HG02852 (cell line): ENCODE data around the gene ALOX15B.
"Not testable (repeated sequence)": the region's sequence is repeated elsewhere in the genome, so short reads cannot be mapped to it uniquely, and the experiment has no call there.

Experiments
- ATAC-seq: cut with Tn5 transposase; IDR thresholded peaks from one replicate; pipeline ENCODE4 v1.9.1; 2021; ENCODE audit warnings: mild to moderate bottlenecking, moderate library complexity; ENCODE audit not compliant: unreplicated experiment

Gene ALOX15B

DNA sequence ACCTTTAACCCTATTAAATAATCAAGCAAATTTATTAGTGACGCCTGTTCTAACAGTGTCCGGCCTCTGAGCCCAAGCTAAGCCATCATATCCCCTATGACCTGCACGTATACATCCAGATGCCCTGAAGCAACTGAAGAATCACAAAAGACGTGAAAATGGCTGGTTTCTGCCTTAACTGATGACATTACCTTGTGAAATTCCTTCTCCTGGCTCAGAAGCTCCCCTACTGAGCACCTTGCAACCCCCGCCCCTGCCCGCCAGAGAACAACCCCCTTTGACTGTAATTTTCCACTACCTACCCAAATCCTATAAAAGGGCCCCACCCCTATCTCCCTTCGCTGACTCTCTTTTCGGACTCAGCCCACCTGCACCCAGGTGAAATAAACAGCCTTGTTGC is 23.0 kb downstream of the ALOX15B start:
- not testable (repeated sequence) for ATAC-seq

DNA sequence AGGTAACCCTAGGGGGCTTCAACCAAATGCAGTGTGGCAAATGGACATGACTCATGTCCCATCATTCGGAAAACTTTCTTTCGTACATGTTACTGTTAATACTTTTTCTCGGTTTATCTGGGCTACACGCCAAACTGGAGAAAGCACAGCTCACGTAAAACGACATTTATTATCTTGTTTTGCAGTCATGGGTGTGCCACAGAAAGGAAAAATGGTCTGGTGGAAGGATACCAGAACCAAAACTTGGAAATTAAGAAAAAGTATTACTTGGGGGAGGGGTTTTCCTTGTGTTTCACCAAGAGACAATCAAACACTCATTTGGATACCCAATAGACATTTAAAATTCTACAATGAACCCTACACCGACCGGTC is 23.6 kb downstream of the ALOX15B start:
- ATAC-seq: no peak

DNA sequence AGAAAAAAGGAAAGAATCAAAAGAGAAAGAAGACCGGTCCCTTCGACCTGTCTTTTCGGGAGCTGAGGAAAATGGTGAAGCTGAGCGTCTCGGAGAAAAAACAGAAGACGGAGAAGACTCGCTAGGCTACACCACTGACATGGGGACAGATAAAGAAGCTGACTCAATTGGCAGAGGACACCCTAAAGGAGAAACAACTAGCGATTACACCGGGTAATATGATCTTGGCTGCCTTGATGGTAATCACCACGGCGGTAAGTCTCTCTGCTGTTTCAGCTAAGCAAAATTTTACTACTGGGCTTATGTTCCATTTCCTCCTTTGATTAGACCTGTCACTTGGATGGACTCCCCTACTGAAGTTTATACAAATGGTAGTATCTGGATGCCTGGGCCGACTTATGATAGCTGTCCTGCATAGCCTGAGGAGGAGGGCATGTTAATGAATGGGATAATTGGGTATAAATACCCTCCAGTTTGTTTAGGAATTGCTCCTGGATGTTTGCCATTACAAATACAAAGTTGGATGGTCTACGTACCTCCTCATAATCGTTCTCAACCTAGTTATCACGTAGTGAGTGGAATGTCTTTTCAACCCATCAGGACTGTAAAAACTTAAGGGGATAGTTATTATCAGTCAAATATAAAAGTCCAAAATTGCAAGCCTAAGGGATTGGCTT is 24.1 kb downstream of the ALOX15B start:
- no peak for ATAC-seq

DNA sequence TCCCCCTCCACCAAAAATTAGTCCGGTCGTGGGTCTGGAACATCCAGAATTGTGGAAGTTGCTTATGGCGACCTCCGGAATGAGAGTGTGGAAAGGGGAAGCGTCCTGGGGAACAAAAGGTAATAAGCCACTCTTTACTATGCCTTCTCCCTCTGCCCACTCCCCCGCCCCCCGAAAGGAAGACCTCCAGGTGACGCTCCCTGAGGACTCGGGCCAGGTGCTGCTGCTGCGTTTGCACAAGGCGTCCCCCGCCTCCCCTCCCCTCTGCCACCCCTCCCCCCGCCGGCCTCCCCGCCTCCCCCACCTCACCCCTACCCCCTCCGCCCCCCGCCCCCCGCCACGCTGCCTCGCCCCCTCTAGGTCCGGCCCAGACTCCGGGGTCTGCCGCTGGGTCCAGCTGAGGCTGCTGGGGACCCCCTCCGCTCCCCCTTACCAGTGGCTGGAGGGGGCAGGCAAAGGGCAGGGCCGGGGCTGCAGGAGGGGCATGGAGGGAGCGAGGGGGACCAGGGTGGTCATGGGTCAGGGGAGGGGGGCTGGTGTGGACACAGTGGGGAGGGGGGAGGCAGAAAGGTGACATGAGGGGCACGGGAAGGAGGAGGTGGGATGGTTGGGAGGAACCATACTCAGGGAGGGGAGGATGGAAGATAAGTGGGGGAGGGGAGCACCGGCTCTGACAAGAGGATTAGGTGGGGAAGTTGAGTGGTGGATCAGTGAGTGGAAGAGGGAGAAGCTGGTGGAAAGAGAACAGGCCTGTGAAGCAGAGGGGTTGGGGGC is 25.1 kb downstream of the ALOX15B start:
- ATAC-seq: no peak

DNA sequence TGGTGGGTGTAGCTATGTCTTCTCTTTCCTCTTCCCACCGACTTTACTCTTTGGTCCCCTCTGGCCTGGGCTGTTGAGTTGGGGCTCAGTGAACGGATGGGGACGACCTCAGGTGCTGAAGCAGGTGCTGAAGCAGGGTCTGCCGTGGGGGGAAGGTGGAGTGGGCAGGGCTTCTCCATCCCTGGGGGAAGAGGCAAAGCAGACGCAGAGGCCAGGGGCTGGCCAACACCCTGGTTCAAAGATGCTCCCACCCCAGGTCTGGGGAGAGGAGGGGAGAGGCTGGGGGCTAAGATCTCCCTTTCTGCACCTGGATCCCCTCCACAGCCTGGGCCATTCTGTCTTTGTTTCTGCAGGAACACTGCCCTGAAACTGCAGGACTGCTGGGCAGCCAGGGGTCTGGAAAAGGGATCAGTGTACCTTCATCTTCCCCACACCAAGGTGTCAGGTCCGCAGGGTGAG is 25.7 kb downstream of the ALOX15B start:
- ATAC-seq: no peak

DNA sequence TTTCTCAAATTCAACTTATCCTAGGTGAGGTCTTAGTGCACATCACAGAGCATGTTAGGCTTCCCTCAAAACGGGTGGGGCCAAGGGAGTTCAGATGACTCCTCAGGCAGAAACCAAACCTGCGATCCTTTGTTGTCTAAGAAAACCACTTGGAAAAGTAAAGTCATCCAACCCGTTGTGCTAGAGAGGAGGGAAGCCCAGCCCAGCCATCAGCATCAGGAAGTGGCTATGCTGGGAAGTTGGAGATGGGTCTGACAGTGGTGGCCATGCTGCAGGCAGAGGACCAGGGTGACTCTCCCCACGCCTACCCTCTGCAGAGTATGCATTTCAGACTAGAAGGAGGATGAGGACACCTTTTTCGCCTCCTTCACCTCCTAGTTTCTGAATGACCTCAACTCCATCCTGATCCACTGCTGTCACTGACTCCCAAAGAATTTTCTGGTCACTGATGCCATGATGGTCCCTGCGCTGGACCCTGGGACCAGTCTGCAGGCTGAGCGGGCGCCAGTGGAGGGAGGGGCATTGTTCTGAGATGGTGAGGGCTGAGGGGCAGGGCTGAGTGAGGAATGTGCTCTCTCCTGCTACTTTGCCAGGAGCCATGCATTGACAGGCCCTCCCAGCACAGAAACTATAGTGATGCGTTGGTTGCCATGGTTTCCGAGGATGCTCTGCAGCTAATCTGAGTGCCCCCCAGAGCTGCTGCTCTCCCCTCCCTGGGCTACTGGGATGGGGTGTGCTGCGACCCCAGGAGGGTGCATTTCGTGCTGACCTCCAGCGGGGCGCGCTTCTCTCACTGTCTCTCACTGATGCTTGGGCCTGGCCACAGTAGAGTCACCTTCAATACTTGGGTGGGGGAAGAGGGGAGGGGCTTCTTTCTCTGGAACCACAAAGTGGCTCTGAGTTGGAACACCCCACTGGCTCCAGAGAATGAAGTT is 28.2 kb downstream of the ALOX15B start:
- ATAC-seq: no peak

DNA sequence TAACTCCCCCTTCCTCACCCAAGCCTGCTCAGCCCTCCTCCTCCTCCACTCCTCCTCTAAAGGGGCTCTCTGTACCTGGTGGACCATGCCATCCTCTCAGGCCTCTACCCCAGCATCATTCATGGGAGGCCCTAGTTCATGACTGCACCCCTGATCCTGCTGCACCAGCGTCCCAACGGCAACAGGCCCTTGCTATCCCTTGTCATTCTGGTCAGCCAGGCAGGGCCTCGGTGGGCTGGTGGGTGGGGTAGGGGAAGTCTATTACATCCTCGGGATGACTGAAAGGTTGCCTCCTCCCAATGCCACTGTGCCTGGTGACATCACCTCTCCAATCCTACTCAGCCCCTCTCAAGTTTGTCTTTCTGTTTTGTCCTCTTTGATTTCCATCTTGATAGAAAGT is 28.9 kb downstream of the ALOX15B start:
- ATAC-seq: no peak

DNA sequence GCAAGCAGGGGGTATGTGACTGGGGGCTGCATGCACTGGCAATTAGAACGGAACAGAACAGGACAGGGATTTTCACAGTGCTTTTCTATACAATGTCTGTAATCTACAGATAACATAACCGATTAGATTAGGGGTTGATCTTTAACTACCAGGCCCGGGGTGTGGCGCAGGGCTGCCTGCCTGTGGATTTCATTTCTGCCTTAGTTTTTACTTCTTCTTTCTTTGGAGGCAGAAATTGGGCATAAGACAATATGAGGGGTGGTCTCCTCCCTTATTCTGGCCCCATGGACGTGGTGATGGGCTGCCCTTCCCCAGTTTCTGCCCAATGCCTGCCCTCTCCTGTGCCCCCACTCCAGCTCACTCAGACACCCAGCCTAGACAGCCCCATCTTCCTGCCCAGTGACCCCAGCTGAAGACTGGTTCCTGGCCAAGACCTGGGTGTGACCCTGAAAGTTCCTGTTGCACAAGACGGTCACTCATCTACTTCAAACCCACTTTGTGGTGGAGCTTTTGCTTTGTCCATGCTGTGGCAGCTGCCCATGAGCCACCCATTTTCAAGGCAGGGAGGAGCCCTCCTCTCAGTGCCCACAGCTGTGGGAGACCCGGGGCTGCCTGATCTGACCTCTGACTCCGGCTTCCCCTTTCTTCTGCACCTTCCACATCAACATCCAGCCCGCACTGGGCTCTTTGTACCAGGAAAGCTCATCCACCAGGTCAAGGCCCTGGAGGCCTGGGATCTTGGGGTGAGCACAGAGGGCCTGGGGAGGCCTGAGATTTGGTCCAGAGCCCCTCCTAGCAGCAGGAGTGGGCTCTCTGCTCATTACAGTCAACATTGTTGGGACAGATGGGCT is 30.1 kb downstream of the ALOX15B start:
- ATAC-seq: no peak

DNA sequence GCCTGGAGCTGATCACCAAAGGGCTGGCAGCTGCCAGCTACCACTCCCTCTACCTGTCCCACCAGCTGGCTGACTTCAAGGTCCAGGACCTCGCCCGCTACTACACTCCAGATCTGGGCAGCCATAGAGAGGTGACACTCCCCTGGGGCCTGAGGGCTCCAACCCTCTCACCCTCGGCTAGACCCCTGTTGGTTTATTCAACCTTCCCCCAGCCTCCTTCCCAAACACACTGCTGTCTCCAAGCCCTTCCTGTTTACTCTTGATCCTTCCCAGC is 30.7 kb downstream of the ALOX15B start:
- no peak for ATAC-seq

DNA sequence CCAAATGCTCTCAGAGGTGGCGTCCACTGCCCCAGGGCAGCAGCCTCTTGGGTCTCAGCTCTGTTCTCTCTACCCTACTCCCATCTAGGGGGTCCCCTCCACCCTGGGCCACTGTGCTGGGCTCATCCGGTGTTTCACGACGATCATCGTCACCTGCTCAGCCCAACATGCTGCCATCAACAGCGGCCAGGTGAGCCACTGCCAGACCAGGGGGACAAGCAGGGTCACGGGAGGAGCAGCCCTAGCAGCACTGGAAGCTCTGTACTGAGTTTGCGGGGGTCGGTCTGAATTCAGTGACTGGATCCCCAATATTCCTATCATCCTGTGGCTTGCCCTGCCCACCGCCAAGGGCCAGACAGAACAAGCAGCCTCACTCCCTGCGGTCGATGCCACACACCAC is 32.6 kb downstream of the ALOX15B start:
- ATAC-seq: no peak

DNA sequence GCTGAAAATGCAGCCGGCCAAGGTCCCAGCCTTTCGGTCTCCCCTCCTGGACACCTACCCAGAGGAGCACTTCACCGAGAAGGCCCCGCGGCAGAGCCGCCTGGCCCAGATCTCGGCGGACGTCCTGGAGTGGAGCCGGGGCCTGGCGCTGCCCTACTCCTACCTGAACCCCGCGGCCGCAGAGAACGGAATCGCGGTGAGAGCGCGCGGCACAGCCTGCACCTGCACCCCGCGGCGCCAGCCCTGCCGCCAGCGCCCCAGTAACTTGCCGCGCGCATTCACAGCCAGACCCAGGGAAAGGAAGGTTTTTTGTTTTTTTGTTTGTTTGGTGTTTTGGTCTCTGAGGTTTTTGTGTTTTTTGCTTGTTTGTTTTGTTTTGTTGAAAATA is 33.5 kb downstream of the ALOX15B start:
- no peak for ATAC-seq

DNA sequence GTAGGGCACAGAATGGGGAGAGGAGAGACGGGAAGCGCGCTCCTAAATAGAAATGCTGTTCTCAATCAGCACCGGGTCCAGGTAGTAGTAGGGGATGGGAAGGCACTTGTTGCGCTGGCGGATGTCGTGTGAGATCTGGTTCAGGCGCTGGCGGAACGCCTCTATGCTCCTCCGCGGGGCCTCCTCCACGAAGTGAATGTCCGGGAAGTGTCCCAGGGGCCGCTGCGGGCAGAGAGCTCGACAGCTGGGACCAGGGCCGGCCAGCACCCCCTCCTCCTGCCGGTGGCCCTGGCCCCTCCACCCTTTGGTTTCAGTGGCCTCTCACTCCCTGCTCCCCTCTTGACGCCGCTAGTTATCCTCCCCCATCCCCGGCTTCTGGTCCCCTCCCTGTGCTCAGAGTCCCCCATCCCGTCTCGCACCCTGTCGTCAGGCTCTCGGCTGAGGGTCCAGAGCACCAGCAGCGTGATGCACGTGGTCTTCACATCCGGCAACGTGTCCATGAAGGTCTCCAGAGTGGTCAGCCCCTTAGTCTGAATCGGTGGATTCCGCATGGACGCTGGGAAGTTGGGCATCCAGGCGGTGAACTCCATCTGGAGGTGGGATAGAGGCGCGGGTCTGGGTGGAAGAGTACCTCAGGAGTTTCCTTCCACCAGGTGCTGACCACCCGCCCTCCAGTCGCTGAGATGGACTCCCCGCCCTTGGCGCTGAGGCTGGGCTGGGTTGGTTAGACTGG is 34.0 kb downstream of the ALOX15B start:
- ATAC-seq: no peak

DNA sequence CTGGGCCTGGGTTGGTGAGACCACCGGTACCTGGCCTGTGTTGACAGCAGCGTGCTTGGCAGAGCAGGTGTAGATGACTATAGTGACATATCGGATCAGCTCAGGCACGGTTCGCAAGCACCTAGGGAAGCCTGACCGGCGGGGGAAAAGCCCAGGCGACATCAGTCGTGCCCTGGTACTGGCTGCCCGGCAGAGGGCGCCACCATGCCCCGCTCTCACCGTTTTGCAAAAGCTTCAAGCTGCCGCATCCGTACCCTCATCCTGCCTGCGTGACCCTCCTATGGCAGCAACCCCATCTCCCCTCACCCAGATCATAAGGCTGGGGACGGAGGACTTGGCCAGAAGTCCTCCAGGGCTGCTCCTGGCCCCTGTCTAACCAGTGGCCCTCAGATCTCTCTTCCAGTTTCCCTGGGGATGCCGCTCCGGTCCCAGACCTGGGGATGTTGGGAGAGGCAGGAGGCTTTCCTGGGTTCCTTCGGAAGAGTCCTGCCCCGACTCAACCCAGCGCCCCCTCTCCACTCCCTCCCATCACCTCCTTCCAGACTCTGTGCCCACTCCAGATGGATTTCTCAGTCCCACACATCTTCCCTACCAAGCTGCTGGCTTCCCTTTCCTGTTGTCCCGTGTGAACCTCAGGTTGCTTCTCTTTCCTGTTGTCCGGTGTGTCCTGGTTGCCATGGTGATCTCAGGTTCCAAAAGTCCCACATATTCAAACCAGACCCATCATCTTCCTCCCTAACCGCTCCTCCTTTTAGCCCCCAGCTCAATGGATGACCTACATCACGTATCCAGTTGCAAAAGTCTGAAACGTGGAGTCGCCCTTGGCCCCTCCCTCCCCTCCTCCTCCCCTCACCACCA is 35.0 kb downstream of the ALOX15B start:
- ATAC-seq: no peak

DNA sequence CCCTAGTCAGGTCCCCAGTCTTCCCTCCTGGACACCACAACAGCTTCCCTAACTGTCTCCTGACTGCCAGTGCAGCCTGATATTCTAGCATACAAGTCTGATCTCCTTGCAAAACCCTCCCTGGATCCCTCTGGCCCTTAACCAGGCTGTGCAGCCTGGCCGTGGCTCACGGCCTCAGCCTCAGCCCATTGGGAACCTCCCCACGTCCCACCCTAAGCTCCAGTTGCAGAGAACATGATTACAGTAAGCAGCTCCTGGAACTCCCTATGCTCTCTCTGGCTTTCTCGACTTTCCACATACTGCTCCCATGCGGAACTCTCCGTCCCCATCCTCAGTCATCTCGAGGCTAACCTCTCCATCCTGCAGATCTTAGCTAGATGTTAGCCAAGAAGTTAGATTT is 35.7 kb downstream of the ALOX15B start:
- no peak for ATAC-seq

DNA sequence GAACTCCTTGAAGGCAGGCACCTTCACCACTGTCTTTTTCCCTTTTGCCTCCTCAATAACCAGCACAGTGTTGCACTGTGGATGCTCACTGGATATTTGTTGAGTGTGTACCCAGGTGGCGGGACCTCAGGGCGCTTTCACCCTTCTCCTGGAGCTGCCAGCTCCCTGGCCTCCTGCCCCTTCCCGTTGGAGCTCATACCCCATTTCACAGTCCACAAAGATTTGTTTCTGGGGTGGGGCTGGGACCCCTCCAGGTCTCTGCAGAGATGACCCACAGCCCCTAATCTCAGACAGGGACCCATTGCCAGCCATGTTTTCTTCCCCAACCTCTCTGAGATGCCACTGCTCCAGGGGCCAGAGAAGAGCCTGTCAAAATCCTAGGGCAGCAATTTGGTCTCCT is 36.2 kb downstream of the ALOX15B start:
- ATAC-seq: no peak

DNA sequence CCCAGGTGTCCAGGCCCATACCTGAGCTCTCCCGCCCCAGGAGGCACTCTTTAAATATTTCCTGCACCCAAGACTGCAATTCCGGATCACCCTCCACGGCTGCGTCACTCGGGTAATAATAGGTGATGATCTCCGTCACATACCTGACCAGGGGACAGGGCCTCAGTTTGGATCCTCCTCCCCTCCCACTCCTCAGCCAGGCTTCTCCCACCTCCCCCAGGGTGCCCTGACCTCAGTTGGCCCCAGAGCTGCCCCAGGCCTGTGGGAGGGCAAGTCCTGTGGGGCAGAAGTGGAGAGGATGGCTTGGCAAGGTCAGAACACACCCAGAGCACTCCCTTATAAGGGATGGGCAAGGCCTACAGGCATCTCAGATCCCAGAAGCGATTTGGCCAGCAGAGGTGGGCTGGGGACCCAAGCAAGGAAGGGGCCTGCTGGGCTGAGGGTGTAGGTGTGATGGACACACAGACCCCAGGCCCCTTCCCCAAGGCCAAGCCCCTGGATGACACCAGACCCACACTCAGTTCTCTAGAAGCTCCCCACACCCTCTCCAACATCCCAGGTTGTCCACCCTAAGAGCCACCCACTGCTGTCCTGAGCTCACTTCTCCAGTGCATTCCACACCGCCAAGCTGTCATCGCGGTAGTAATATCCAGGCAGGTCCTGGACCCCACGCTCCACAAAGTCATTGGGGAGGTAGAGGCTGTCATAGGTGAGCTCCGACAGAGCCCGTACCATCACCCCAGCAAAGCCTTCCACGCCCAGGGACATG is 36.9 kb downstream of the ALOX15B start:
- no peak for ATAC-seq

DNA sequence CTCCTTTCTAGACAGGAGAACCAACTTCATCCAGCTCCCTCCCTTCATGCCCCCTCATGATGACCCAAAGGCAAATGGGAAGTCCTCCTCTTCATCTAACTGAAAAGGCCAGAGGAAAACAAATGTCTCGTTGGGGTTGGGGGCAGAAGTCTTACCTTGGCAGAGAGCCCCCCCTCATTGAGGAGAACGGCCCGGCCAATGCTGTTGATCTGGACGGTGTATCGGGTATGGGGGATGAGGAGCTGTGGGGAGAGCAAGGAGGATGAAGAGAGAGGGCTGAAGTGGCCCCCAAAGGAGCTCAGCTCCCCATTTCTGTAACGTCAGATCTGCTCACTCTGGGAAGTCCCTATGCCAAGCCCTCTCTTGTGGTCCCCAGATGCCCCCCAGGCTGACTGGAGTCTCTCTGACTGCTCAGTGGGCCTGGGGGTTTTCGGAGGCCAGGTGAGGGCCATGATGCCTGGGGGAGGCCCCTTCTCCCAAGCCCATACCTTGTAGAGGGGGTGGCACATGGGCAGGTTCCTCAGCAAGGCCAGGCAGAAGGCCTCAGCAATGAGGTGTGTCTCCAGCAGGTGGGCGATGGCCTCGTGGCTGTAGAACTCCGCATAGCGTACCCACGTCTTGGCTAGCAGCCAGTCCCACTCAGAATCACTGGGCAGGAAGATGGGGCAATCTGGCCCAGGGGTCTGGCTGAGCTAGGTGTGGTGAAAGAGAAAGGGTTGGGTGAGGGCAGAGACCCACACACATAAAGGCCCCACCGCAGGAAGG is 37.8 kb downstream of the ALOX15B start:
- ATAC-seq: no peak

DNA sequence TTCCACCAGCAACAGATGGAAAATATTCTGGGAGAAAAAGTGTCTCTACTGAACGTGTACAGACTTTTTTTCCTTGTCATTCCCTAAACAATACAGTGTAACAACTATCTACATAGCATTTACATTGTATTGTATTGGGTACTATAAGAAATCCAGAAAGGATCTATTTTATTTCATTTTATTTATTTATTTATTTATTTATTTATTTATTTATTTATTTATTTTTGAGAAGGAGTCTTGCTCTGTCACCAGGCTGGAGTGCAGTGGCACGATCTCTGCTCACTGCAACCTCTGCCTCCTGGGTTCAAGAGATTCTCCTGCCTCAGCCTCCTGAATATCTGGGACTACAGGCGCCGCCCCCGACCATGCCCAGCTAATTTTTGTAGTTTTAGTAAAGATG is 39.1 kb downstream of the ALOX15B start:
- ATAC-seq: not testable (repeated sequence)
